Transverse colon (tissue), 4 donors: Measurements from ENCODE around the gene TEKT5. TPM values are rescaled to one million over a fixed set of nuclear protein-coding genes. Genes with fewer than 3 reads are reported as not detected.

Experiments
- DNase-seq: peaks from one replicate; pipeline ENCODE4 v3.0.0-alpha.2; 2019
- H3K27ac ChIP-seq, 4 donors: fragments of 200-600 bp; sonication (generic); 2 replicates each; pipeline ENCODE4 v1.5.1; 2016 to 2018; ENCODE audit warnings: inconsistent platforms in 4 of 4
- H3K27me3 ChIP-seq: fragments of 200-600 bp; sonication (generic); 2 replicates; pipeline ENCODE4 v1.5.1; 2017; ENCODE audit warnings: inconsistent platforms
- H3K36me3 ChIP-seq, 4 donors: fragments of 200-600 bp; sonication (generic); 2 replicates each; pipeline ENCODE4 v1.5.1; 2017 to 2019; ENCODE audit warnings: inconsistent platforms in 4 of 4
- H3K4me1 ChIP-seq, 4 donors: fragments of 200-600 bp; sonication (generic); 2 replicates each; pipeline ENCODE4 v1.5.1; 2017 to 2020; ENCODE audit warnings: inconsistent platforms in 4 of 4
- H3K4me3 ChIP-seq, 4 donors: fragments of 200-600 bp; sonication (generic); 1 replicate in 1 of 4; 2 replicates in 3 of 4; pipeline versions ENCODE4 v1.5.1 to v1.6.1; 2017 to 2019; ENCODE audit warnings: inconsistent platforms in 4 of 4
- H3K9me3 ChIP-seq, 2 donors: fragments of 200-600 bp; sonication (generic); 2 replicates each; pipeline ENCODE4 v1.5.1; 2017 to 2019; ENCODE audit warnings: inconsistent platforms in 2 of 2
- EP300 ChIP-seq: sonication (generic); formaldehyde crosslinking; IDR thresholded peaks from one replicate; pipeline ENCODE4 v1.6.1; 2017; ENCODE audit warnings: antibody characterized with exemption, low read depth
- POLR2A ChIP-seq: fragments of 450-650 bp; IDR thresholded peaks from one replicate; pipeline ENCODE4 v1.6.1; 2016; ENCODE audit warnings: antibody characterized with exemption, mild to moderate bottlenecking, moderate library complexity
- POLR2AphosphoS5 ChIP-seq, 3 donors: sonication (generic); formaldehyde crosslinking; IDR thresholded peaks; one replicate each; pipeline ENCODE4 v1.6.1; 2016; ENCODE audit warnings: antibody characterized with exemption in 3 of 3
- WGBS, 2 donors: methylation state at CpG; one replicate each; pipeline ENCODE4 v1.1.5; 2018; ENCODE audit warnings: low coverage in 1 of 2; 5-methylcytosine and 5-hydroxymethylcytosine counted together
- in situ Hi-C, 4 donors: fragments of 200-750 bp; cut with MboI; loops; one replicate each; pipeline versions ENCODE4 v1.15.0 to v1.15.1; 2017; ENCODE audit warnings: low sequenced_read_pairs in 3 of 4, low pct_ligation_motif_present in 1 of 4, low pct_unique_long_range_greater_than_20kb in 1 of 4
- intact Hi-C: fragments of 100-400 bp; cut with DNase I; formaldehyde crosslinking; loops from one replicate; pipeline ENCODE4 v1.15.1; 2023; ENCODE audit warnings: low total_unique reads
- total RNA-seq, 4 donors: library from RNA; depleted of rRNA; stranded (reverse); fragments of >200 nt; gene quantifications; one replicate each; pipeline ENCODE4 v1.1.0, GENCODE V29; 2016
- TF ChIP-seq, protein P1 (sequence below), 5 experiments: fragments of 200-600 bp in 3 of 5; fragments of 450-650 bp in 2 of 5; sonication (generic) in 3 of 5; IDR thresholded peaks; 1 replicate in 2 of 5; 2 replicates in 3 of 5; pipeline ENCODE4 v1.5.1; 2016 to 2017; ENCODE audit warnings: antibody characterized with exemption in 5 of 5, inconsistent platforms in 3 of 5, mild to moderate bottlenecking in 2 of 5, moderate library complexity in 1 of 5

TEKT5 gene
- total RNA-seq, 4 donors from 2014 or later = 2.5 TPM; not detected in 3

DNA sequence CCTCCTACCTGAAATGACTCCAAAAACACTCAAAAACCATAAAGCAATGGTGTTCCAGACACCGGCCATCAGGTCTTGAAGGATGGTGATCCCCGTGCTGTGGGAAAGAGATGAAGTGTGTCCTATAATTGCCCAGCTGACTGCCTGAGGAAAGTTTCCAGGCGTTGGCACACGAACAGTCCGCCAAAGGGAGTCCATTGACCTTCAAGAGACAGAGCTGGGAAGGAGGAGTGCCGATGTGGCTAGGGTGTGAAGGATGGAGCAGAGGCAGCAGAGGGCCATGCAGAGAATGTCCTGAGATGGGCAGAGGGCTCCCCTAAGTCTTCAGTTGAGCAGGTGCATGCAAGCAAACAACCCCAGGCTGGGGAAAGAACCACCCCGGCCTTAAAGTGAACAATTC lies 37.1 kb upstream of the TEKT5 start:
- intact Hi-C loops (loop anchor here (5.0 kb wide), 1 partner anchor 974 kb away; no protein-coding TSS in a partner anchor), in situ Hi-C loops (loop anchor here in 3 of 4 donors (5.0 to 25.0 kb wide), 5 partner anchors 214 to 1594 kb away; no protein-coding TSS in a partner anchor)
- 74 to 89% methylated on average over 3 to 7 of the region's 7 CpGs for WGBS, 2 donors
- Histone ChIP-seq H3K27ac (no peak overlapping the region), H3K27me3 (no peaks in the 10 kb centered on the region), H3K36me3 (no peaks in the 10 kb centered on the region), H3K4me3 (no peak overlapping the region), H3K9me3 (no peaks in the 10 kb centered on the region), H3K4me1 (peaks cover 0 to 3% (median 0%) of the 10 kb centered on the region in 4 donors)
- DNase-seq = no peak
- TF ChIP-seq POLR2A (no peak), EP300 (no peak), POLR2AphosphoS5 (IDR thresholded peaks at IDR 0.05) (no peak)
- TF ChIP-seq, protein P1, sequence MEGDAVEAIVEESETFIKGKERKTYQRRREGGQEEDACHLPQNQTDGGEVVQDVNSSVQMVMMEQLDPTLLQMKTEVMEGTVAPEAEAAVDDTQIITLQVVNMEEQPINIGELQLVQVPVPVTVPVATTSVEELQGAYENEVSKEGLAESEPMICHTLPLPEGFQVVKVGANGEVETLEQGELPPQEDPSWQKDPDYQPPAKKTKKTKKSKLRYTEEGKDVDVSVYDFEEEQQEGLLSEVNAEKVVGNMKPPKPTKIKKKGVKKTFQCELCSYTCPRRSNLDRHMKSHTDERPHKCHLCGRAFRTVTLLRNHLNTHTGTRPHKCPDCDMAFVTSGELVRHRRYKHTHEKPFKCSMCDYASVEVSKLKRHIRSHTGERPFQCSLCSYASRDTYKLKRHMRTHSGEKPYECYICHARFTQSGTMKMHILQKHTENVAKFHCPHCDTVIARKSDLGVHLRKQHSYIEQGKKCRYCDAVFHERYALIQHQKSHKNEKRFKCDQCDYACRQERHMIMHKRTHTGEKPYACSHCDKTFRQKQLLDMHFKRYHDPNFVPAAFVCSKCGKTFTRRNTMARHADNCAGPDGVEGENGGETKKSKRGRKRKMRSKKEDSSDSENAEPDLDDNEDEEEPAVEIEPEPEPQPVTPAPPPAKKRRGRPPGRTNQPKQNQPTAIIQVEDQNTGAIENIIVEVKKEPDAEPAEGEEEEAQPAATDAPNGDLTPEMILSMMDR (IDR thresholded peaks at IDR 0.05) = no peak

DNA sequence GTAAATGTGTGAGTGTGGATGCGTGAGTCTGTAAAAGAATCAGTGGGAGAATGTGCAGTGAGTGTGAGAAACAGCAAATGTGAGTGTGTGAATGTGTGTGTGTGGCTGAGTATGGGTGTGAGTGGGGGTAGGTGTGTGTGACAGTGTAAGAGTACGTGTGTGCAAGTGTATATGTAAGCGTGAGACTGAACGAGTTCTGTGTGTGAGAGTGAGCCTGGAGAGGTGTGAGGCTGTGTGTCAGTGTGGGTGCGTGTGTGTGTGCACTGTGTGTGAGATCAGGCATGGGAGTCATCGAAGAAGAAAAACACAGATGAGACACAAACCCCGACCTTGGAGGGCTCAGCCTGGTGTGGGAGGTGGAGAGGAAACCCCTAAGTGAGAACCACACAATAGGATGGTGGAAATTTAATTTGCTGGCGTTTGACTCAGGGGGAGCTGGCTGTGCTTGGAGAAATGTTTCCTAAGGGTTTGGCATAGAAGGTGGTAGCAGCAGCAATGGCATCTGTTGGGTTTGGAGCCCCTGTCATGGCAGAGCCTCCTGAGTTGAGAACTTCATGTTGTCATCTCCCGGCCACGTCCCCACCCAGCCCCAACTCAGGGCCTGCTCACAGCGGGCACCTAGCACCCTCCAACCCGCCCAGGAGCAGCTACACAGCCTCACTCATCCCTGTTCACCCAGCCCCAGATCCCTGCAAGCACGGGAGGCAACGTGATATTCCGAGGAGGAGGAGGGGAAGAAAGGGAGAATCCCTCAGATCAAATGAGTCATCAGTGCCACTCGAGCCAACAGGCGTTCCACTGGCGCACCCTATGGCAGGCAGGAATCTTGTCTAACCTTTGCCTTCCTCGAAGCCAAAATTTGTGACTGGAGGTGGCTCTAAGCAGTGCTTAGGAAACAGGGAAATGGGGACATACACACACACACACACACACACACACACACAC lies 34.6 kb upstream of the TEKT5 start:
- H3K27ac ChIP-seq = no peak overlapping the region
- DNase-seq = peak; percentile 21
- H3K4me1 ChIP-seq = no peaks in the 10 kb centered on the region
- in situ Hi-C loops = loop anchor here in 3 of 4 donors (5.0 to 25.0 kb wide), 5 partner anchors 212 to 1592 kb away; no protein-coding TSS in a partner anchor
- intact Hi-C loops = loop anchor here (5.0 kb wide), 1 partner anchor 972 kb away; no protein-coding TSS in a partner anchor
- H3K4me3 ChIP-seq = no peak overlapping the region
- no peaks in the 10 kb centered on the region for H3K9me3 ChIP-seq
- TF ChIP-seq POLR2A (no peak), EP300 (no peak), POLR2AphosphoS5 (IDR thresholded peaks at IDR 0.05) (no peak)
- TF ChIP-seq, protein P1 (IDR thresholded peaks at IDR 0.05) = no peak
- WGBS, 2 donors = 64 to 83% methylated on average over 7 to 19 of the region's 19 CpGs
- no peaks in the 10 kb centered on the region for H3K27me3 ChIP-seq
- no peaks in the 10 kb centered on the region for H3K36me3 ChIP-seq

- intact Hi-C loops = no loop called here
Measured at GRCh38 chr16:10728003-10728887, 33.5 kb upstream of the TEKT5 start.

More at GRCh38 chr16:10728003-10728887, 33.5 kb upstream of the TEKT5 start:
- H3K36me3 ChIP-seq = no peaks in the 10 kb centered on the region
- no peak overlapping the region for H3K27ac ChIP-seq
- H3K4me1 ChIP-seq = no peaks in the 10 kb centered on the region
- WGBS, 2 donors = 53 to 84% methylated on average over 7 to 16 of the region's 16 CpGs
- H3K9me3 ChIP-seq = no peaks in the 10 kb centered on the region
- in situ Hi-C loops = loop anchor here in 2 of 4 donors (25.0 kb wide), 2 partner anchors 466 to 1591 kb away; no protein-coding TSS in a partner anchor
- peak; percentile 42 for DNase-seq
- TF ChIP-seq, protein P1 (IDR thresholded peaks at IDR 0.05) = no peak
- TF ChIP-seq EP300 (no peak), POLR2A (no peak), POLR2AphosphoS5 (IDR thresholded peaks at IDR 0.05) (no peak)
- H3K27me3 ChIP-seq = no peaks in the 10 kb centered on the region
- no peak overlapping the region for H3K4me3 ChIP-seq
